GM18520 (cell line): ENCODE measurements around the gene DIAPH2.

Source experiments
- ATAC-seq: cut with Tn5 transposase; IDR thresholded peaks from one replicate; pipeline ENCODE4 v1.9.1; 2021; ENCODE audit not compliant: unreplicated experiment

DIAPH2 gene

GRCh38 chrX:97538745-97539144 lies 854.1 kb downstream of the DIAPH2 start:
- ATAC-seq, result no peak

- no peak for ATAC-seq
These were observed 855.4 kb downstream of the DIAPH2 start for GRCh38 chrX:97539970-97540519.

GRCh38 chrX:97547877-97548578 lies 863.4 kb downstream of the DIAPH2 start:
- no peak for ATAC-seq

- ATAC-seq, result no peak
These were observed 867.2 kb downstream of the DIAPH2 start for GRCh38 chrX:97551821-97552220.

GRCh38 chrX:97553833-97554232 lies 869.2 kb downstream of the DIAPH2 start:
- ATAC-seq, result no peak

- no peak for ATAC-seq
These were observed 871.7 kb downstream of the DIAPH2 start for GRCh38 chrX:97556359-97556758.

- ATAC-seq, result peak; percentile 97
These were observed 879.0 kb downstream of the DIAPH2 start for GRCh38 chrX:97563531-97564133.

GRCh38 chrX:97564496-97564895 lies 879.9 kb downstream of the DIAPH2 start:
- ATAC-seq, result no peak

- no peak for ATAC-seq
These were observed 902.5 kb downstream of the DIAPH2 start for GRCh38 chrX:97587171-97587570.

GRCh38 chrX:97594646-97595224 lies 910.1 kb downstream of the DIAPH2 start:
- no peak for ATAC-seq

- no peak for ATAC-seq
These were observed 913.3 kb downstream of the DIAPH2 start for GRCh38 chrX:97597954-97598353.

GRCh38 chrX:97602465-97603258 lies 918.0 kb downstream of the DIAPH2 start:
- no peak for ATAC-seq

GRCh38 chrX:97605271-97605670 lies 920.6 kb downstream of the DIAPH2 start:
- ATAC-seq, result no peak

GRCh38 chrX:97609357-97609756 lies 924.7 kb downstream of the DIAPH2 start:
- ATAC-seq, result no peak

GRCh38 chrX:97609938-97610337 lies 925.3 kb downstream of the DIAPH2 start:
- no peak for ATAC-seq

GRCh38 chrX:97616883-97617530 lies 932.4 kb downstream of the DIAPH2 start:
- ATAC-seq, result peak; percentile 98

- ATAC-seq, result no peak
These were observed 934.9 kb downstream of the DIAPH2 start for GRCh38 chrX:97619499-97619898.

- no peak for ATAC-seq
These were observed 937.5 kb downstream of the DIAPH2 start for GRCh38 chrX:97622111-97622510.

- no peak for ATAC-seq
These were observed 943.7 kb downstream of the DIAPH2 start for GRCh38 chrX:97628326-97628725.

- ATAC-seq, result no peak
These were observed 944.4 kb downstream of the DIAPH2 start for GRCh38 chrX:97628807-97629596.
